ENCODE results near the gene PDS5A. TPM values are rescaled to one million over a fixed set of nuclear protein-coding genes. Genes with fewer than 3 reads are reported as not detected.
"Not testable (repeated sequence)": the region's sequence is repeated elsewhere in the genome, so short reads cannot be mapped to it uniquely, and the experiment has no call there.

The PDS5A gene
- total RNA-seq, 1 donor from 2014 or later, result 64.6 TPM

DNA sequence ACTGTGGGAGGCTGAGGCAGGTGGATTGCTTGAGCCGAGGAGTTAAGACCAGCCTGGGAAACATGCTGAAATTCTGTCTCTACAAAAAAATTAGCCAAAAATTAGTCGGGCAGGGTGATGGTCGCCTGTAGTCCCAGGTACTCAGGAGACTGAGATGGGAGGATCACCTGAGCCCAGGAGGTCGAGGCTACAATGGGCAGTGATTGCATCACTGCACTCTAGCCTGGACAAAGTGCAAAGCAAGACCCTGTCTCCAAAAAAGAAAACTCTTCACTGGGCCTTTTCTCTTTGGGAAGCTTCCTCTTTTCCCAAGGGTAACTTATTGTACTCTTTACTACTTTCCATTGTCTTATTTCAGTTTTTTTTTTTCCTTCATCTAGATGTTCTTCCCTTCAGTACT is 190.9 kb downstream of the PDS5A start:
- Histone ChIP-seq H3K4me1 (no peaks in the 10 kb centered on the region), H3K27me3 (no peaks in the 10 kb centered on the region), H3K4me3 (no peak overlapping the region), H3K27ac (no peak overlapping the region), H3K9me3 (no peaks in the 10 kb centered on the region), H3K36me3 (no peaks in the 10 kb centered on the region)
- intact Hi-C loops (cut with DNase I), result no loop called here
- no peak for TF ChIP-seq POLR2A (IDR thresholded peaks at IDR 0.05)
- TF ChIP-seq, protein P1, sequence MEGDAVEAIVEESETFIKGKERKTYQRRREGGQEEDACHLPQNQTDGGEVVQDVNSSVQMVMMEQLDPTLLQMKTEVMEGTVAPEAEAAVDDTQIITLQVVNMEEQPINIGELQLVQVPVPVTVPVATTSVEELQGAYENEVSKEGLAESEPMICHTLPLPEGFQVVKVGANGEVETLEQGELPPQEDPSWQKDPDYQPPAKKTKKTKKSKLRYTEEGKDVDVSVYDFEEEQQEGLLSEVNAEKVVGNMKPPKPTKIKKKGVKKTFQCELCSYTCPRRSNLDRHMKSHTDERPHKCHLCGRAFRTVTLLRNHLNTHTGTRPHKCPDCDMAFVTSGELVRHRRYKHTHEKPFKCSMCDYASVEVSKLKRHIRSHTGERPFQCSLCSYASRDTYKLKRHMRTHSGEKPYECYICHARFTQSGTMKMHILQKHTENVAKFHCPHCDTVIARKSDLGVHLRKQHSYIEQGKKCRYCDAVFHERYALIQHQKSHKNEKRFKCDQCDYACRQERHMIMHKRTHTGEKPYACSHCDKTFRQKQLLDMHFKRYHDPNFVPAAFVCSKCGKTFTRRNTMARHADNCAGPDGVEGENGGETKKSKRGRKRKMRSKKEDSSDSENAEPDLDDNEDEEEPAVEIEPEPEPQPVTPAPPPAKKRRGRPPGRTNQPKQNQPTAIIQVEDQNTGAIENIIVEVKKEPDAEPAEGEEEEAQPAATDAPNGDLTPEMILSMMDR (IDR thresholded peaks at IDR 0.05), result no peak
- no peak for TF ChIP-seq POLR2AphosphoS5 (IDR thresholded peaks at IDR 0.05; ENCODE audit: insufficient read depth in 1 of 2, low read depth in 1 of 2)
- peak in 1 of 2 donors; percentile 65 for DNase-seq (ENCODE audit: extremely low spot score in 2 of 2)

DNA sequence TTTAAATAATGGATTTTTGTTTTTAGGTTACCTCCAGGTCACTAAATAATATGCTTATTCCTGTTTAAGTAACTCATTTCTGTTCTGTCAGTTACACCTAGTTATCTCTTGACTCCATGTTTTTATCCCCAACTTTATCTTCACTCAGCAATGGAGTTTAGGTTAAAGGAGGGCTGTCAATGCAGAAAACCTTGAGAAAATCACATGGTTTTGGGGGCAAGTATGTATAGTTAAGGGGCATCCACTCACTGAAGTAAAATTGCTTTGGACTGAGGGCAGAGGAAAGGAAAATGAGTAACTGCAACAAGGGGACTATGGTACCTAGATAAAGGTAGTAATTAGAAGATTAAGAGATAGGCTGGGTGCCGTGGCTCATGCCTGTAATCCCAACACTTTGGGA is 192.6 kb downstream of the PDS5A start:
- TF ChIP-seq POLR2A (IDR thresholded peaks at IDR 0.05) (no peak), POLR2AphosphoS5 (IDR thresholded peaks at IDR 0.05; ENCODE audit: insufficient read depth in 1 of 2, low read depth in 1 of 2) (no peak)
- TF ChIP-seq, protein P1 (IDR thresholded peaks at IDR 0.05), result no peak
- Histone ChIP-seq H3K4me1 (no peaks in the 10 kb centered on the region), H3K36me3 (peaks cover 0 to 4% of the 10 kb centered on the region in 2 donors), H3K27me3 (no peaks in the 10 kb centered on the region), H3K27ac (no peak overlapping the region), H3K9me3 (no peaks in the 10 kb centered on the region), H3K4me3 (no peak overlapping the region)
- intact Hi-C loops (cut with DNase I), result no loop called here
- no peak for DNase-seq (ENCODE audit: extremely low spot score in 2 of 2)

DNA sequence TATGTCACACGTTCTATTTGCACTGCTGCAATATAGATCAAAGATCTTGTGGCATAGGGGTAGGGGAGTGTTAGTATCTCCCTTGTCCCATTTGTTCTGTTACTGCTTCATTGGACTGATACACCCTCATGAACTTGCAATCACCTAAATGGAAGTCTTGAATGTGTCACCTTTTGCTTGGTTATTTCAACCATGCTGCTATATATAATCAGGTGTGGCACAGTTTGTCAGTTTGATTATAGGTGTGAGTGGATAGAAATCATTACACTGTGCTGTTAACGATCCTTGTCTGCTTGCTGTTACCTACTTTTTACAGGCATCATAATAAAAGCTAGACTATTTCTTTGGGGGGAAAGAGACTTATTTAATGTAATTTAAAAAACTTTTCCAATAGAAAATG is 195.7 kb downstream of the PDS5A start:
- H3K27ac ChIP-seq; H3K9me3 ChIP-seq; H3K27me3 ChIP-seq; DNase-seq (ENCODE audit: extremely low spot score in 2 of 2); intact Hi-C loops (cut with DNase I); H3K4me3 ChIP-seq; H3K4me1 ChIP-seq: not testable (repeated sequence)
- H3K36me3 ChIP-seq, result peaks cover 0 to 18% of the 10 kb centered on the region in 2 donors

Small RNA genes lying within 50 kb of the gene (small RNA-seq; reads per million reads assigned to genes)
- not detected for gene RNA5SP159

Other genes starting within 250 kb of the PDS5A start
- gene N4BP2, start 78.9 kb upstream of the PDS5A start, total RNA-seq, result 7.4 TPM
- 2.9 TPM for gene RHOH, start 219.1 kb upstream of the PDS5A start, total RNA-seq

Data from vagina (tissue), 2 donors.